Esophagus muscularis mucosa (tissue), 4 donors: ENCODE measurements around the gene CCDC91.

Experiments used
- EP300 ChIP-seq: sonication (generic); formaldehyde crosslinking; IDR thresholded peaks from one replicate; pipeline ENCODE4 v1.6.1; 2017; ENCODE audit warnings: antibody characterized with exemption
- POLR2A ChIP-seq: fragments of 450-650 bp; IDR thresholded peaks from one replicate; pipeline ENCODE4 v1.6.1; 2017; ENCODE audit warnings: antibody characterized with exemption, moderate library complexity, mild to moderate bottlenecking, low read depth
- TF ChIP-seq, protein P1 (sequence below), 3 experiments: fragments of 200-600 bp in 2 of 3; fragments of 450-650 bp in 1 of 3; sonication (generic) in 2 of 3; IDR thresholded peaks; one replicate each; pipeline ENCODE4 v1.5.1; 2017 to 2019; ENCODE audit warnings: antibody characterized with exemption in 3 of 3, mild to moderate bottlenecking in 2 of 3, moderate library complexity in 1 of 3

GRCh38 chr12:28215021-28215420 lies 24.8 kb downstream of the CCDC91 start:
- TF ChIP-seq POLR2A: no peak
- TF ChIP-seq, protein P1, sequence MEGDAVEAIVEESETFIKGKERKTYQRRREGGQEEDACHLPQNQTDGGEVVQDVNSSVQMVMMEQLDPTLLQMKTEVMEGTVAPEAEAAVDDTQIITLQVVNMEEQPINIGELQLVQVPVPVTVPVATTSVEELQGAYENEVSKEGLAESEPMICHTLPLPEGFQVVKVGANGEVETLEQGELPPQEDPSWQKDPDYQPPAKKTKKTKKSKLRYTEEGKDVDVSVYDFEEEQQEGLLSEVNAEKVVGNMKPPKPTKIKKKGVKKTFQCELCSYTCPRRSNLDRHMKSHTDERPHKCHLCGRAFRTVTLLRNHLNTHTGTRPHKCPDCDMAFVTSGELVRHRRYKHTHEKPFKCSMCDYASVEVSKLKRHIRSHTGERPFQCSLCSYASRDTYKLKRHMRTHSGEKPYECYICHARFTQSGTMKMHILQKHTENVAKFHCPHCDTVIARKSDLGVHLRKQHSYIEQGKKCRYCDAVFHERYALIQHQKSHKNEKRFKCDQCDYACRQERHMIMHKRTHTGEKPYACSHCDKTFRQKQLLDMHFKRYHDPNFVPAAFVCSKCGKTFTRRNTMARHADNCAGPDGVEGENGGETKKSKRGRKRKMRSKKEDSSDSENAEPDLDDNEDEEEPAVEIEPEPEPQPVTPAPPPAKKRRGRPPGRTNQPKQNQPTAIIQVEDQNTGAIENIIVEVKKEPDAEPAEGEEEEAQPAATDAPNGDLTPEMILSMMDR (IDR thresholded peaks at IDR 0.05): no peak
- no peak for TF ChIP-seq EP300
